ENCODE data around the gene STK32A.
A peak's percentile ranks its signal among the peaks of the same experiment; 100 is the strongest.

Gene STK32A

DNA sequence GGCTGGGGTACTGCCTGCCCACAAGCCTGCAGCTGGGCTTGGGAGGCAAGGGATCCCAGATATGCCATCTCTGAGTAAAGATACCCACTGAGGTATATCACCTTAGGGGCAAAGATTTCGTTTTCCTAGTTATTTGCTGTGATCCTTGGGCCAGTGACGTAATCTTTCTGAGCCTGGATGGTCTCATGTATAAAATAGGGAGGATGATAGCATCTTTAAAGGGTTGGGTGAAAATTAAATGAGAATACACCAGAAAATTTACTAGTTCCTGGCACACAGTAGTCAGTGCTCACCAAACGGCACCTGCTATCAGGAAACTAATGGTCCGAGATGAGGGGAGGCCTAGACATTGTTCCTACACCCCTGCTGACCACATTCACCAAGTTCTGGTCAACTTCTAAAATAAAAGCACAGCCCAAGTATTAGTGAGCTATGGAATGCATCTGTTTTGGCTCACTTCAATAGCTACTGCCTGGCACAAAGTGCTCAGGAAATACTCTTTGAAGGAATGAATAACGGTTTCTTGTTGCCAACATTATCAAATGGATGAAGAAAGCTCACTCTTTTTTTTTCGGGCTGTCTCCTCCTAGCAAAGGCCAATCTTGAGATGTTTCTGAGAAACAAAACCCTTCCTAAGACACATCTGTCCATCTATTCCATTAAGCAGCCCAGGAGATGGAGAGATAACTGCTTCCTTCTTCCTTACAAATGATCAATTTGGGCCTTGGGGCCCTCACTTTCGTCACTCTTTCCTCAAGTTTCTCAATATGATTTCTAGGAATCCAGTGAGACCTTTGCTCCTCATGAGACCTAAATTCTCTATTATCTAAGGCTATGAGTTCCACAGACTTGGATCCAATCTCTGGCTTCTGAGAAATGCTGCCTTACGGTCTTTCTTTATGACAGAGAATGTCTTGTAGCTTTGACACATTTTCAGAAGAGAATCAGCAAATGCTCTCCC is 176.8 kb downstream of the STK32A start:
- Mint-ChIP-seq H3K4me1 (peaks cover 45% of the 10 kb centered on the region), H3K27ac (peak overlapping the region; percentile 20 to 89 (median 66)), H3K9me3 (no peaks in the 10 kb centered on the region), H3K36me3 (ENCODE audit: low read depth) (peaks cover 18% of the 10 kb centered on the region), H3K4me3 (no peak overlapping the region), H3K27me3 (ENCODE audit: low read depth) (peaks cover 7% of the 10 kb centered on the region)
- TF ChIP-seq, protein P1, sequence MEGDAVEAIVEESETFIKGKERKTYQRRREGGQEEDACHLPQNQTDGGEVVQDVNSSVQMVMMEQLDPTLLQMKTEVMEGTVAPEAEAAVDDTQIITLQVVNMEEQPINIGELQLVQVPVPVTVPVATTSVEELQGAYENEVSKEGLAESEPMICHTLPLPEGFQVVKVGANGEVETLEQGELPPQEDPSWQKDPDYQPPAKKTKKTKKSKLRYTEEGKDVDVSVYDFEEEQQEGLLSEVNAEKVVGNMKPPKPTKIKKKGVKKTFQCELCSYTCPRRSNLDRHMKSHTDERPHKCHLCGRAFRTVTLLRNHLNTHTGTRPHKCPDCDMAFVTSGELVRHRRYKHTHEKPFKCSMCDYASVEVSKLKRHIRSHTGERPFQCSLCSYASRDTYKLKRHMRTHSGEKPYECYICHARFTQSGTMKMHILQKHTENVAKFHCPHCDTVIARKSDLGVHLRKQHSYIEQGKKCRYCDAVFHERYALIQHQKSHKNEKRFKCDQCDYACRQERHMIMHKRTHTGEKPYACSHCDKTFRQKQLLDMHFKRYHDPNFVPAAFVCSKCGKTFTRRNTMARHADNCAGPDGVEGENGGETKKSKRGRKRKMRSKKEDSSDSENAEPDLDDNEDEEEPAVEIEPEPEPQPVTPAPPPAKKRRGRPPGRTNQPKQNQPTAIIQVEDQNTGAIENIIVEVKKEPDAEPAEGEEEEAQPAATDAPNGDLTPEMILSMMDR (IDR thresholded peaks at IDR 0.05; ENCODE audit: unreplicated experiment in 3 of 3): no peak

DNA sequence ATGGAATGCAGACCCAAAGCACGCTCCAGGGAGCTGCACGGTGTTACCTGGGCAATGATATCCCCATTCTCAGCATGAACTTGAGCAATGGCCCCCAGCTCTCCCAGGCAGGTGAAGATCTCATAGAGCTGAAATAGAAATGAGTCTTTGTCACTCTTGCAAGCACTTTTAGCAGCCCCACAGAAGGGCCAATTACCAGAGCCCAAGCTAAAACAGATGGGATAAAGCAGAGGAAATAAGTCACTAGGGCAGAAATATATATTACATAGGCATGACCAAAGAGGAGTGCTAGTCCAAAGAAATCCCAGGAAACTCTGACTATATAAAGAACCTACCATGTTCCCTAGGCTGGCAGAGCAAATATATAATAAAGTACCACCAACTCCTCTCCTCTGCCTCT is 177.7 kb downstream of the STK32A start:
- TF ChIP-seq, protein P1 (IDR thresholded peaks at IDR 0.05; ENCODE audit: unreplicated experiment in 3 of 3): no peak
- Mint-ChIP-seq H3K9me3 (no peaks in the 10 kb centered on the region), H3K4me1 (peaks cover 46% of the 10 kb centered on the region), H3K27me3 (ENCODE audit: low read depth) (peaks cover 4% of the 10 kb centered on the region), H3K36me3 (ENCODE audit: low read depth) (peaks cover 14% of the 10 kb centered on the region), H3K27ac (peak overlapping the region in 2 of 3 experiments; percentile 5 to 89), H3K4me3 (no peak overlapping the region)

DNA sequence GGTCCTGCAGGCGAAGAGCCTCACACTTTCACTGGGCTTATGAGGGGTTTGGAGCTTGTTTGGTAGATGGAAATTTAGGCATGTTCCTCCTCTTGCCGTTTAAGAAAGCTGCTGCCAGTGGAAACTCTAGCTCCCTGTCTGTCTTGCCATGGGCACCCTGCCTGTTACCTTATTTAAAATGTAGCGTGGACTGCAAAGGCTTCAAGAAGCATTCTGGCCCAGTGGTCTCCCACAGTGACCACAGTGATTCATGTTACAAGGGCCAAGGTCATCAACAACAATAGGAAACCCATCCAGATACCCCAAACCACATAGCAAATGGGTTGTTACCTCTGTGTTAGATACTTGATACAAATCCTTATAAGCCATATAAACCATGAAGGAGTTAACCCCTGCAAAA is 178.4 kb downstream of the STK32A start:
- Mint-ChIP-seq H3K27ac (peak overlapping the region in 2 of 3 experiments; percentile 0 to 89), H3K9me3 (no peaks in the 10 kb centered on the region), H3K4me3 (no peak overlapping the region), H3K36me3 (ENCODE audit: low read depth) (peaks cover 15% of the 10 kb centered on the region), H3K4me1 (peaks cover 53% of the 10 kb centered on the region), H3K27me3 (ENCODE audit: low read depth) (peaks cover 4% of the 10 kb centered on the region)
- TF ChIP-seq, protein P1 (IDR thresholded peaks at IDR 0.05; ENCODE audit: unreplicated experiment in 3 of 3): no peak

DNA sequence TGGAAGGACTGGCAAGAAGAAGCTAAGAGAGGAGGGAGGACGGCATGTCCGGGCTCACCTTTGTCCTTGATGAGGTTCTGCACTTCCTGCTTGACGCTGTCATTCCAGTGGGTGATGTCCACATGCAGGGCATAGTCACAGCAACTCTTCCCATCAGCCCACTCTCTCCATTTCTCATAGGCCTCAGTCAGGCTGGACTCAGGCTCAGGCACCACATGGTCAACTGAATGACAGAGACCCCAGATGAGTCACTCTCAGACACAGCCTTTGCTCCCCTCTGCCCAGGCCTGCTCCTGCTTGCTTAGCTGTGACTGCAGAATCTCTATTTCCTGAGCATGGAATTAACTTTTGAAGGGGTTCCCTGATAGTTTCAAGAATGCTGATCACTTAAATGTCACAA is 180.8 kb downstream of the STK32A start:
- H3K36me3 Mint-ChIP-seq (ENCODE audit: low read depth): peaks cover 11% of the 10 kb centered on the region
- peaks cover 4% of the 10 kb centered on the region for H3K27me3 Mint-ChIP-seq (ENCODE audit: low read depth)
- H3K4me3 Mint-ChIP-seq: no peak overlapping the region
- H3K9me3 Mint-ChIP-seq: no peaks in the 10 kb centered on the region
- no peak overlapping the region for H3K27ac Mint-ChIP-seq
- TF ChIP-seq, protein P1 (IDR thresholded peaks at IDR 0.05; ENCODE audit: unreplicated experiment in 3 of 3): no peak
- H3K4me1 Mint-ChIP-seq: peaks cover 49% of the 10 kb centered on the region

DNA sequence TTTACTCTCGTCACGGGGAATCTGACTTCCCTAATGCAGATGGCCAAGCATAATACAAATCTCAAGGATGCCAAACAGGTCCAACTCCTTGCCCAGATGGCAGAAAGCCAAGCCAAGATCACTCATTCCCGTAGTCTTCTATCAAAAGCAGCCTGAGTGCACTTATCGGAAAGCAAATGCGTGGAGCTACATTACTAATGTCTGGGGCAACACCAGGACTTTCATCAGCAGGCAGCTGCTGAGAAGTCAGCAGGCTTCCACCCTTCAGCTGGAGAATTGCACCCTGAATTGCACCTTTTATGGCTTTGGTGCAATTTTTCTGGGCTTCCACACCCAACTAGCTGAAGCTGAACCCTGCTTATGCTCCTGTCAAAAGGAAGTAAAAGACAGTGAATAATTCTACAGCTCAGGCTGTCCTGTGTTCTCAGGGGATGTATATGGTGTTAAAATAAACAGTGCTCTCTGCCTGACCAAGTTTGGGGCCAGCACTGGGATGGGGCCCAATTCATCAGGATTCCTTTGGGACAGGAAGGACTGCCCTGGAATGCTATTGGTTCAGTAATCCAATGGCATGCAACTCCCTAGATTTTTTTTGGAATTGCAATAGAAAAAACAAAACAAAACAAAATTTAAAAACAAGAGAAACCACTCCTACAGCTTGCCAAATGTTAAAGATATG is 182.4 kb downstream of the STK32A start:
- Mint-ChIP-seq H3K27ac (peak overlapping the region; percentile 5 to 44 (median 13)), H3K27me3 (ENCODE audit: low read depth) (peaks cover 4% of the 10 kb centered on the region), H3K36me3 (ENCODE audit: low read depth) (peaks cover 18% of the 10 kb centered on the region), H3K4me1 (peaks cover 35% of the 10 kb centered on the region), H3K9me3 (no peaks in the 10 kb centered on the region), H3K4me3 (no peak overlapping the region)
- TF ChIP-seq, protein P1 (IDR thresholded peaks at IDR 0.05; ENCODE audit: unreplicated experiment in 3 of 3): no peak
